Measurements from ENCODE around the gene APLP2.

DNA sequence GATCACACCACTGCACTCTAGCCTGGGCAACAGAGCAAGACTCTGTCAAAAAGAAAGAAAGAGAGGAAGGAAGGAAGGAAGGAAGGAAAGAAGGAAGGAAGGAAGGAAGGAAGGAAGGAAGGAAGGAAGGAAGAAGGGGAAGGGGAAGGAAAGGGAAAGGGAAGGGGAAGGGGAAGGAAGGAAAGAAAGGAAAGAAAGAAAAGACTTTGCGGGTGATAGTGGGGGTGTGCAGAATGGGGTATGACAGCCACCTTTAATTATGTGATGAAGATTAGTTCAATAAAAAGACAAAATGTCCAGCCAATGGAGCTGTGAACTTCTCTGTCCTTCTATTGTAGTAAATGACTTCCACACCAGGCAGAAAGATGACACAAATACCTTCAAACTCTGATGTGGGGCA, 8.7 kb upstream of the APLP2 start:
- TF ChIP-seq, protein P1, sequence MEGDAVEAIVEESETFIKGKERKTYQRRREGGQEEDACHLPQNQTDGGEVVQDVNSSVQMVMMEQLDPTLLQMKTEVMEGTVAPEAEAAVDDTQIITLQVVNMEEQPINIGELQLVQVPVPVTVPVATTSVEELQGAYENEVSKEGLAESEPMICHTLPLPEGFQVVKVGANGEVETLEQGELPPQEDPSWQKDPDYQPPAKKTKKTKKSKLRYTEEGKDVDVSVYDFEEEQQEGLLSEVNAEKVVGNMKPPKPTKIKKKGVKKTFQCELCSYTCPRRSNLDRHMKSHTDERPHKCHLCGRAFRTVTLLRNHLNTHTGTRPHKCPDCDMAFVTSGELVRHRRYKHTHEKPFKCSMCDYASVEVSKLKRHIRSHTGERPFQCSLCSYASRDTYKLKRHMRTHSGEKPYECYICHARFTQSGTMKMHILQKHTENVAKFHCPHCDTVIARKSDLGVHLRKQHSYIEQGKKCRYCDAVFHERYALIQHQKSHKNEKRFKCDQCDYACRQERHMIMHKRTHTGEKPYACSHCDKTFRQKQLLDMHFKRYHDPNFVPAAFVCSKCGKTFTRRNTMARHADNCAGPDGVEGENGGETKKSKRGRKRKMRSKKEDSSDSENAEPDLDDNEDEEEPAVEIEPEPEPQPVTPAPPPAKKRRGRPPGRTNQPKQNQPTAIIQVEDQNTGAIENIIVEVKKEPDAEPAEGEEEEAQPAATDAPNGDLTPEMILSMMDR (IDR thresholded peaks at IDR 0.05): no peak
- TF ChIP-seq POLR2A (IDR thresholded peaks at IDR 0.05): no peak

Measured in testis (tissue), 2 donors.